22Rv1 (cell line): ENCODE measurements around the gene IL25.
"Not testable (repeated sequence)": the region's sequence is repeated elsewhere in the genome, so short reads cannot be mapped to it uniquely, and the experiment has no call there.

Source experiments
- H3K27ac ChIP-seq: fragments of 450-650 bp; 2 replicates; pipeline ENCODE4 v1.5.1; 2017
- CTCF ChIP-seq: fragments of 450-650 bp; IDR thresholded peaks from 2 replicates; pipeline ENCODE4 v1.5.1; 2017; ENCODE audit warnings: mild to moderate bottlenecking
- ZFX ChIP-seq: fragments of 450-650 bp; IDR thresholded peaks from 2 replicates; pipeline ENCODE4 v1.6.1; 2017; ENCODE audit warnings: antibody characterized with exemption, borderline replicate concordance

Gene IL25

DNA sequence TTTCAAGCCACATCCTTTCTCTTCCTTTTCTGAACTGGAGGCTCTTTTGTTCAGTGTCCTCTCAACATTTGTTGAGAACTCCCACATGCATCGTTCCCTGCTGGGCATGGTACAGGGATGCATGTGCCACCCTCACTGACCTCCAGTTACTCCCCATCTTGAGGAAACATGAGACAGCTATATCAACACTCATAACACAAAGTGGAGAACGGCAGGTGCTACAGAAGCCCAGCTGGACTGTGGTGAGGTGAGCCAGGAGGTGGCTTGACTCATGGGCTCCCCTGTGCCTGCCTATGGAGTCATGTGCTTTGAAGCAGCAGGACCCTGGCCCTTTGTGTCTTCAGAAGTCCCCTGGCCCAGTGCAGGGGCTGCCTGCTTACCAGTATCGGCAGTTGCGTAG is 25.7 kb downstream of the IL25 start:
- TF ChIP-seq CTCF (no peak), ZFX (no peak)
- no peak overlapping the region for H3K27ac ChIP-seq

DNA sequence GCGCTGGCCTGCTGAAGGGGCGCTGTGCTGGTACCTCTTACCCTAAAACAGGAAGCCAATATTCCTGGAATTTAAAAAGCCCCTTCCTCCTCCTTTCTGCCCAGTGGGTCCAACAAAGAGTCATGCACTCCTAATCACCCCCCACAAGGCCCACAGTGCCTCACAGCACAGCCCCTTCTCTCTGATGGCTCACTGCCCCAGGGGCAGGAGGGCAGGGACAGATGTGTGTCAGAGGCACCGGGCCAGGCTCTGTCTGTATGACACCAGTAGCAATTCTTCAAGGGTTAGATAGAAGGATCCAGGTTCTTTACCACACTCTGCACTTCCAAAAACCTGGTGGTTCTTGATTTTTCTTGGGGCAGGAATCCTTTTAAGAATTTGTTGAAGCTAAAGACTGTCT is 26.5 kb downstream of the IL25 start:
- TF ChIP-seq ZFX (no peak), CTCF (no peak)
- H3K27ac ChIP-seq: no peak overlapping the region

DNA sequence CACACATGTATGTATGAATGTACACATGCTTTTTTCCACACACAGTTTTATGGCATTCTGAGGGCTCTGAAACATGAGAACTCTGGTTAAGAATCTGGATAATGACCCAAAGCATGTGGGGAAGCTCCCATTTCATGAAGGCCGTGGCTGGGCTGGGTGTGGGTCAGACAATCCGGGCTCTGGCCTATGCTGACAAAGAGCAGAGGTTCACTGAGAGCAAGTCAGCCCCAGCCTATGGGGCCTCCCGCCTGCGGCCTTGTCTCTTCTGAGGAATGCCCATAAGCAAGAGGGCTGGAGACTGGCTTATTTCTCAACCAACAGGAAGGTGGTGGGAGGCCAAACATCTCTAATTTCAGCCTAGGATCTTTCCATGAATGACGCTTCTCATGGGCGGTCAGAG is 27.0 kb downstream of the IL25 start:
- H3K27ac ChIP-seq: no peak overlapping the region
- TF ChIP-seq CTCF: no peak
- no peak for TF ChIP-seq ZFX

DNA sequence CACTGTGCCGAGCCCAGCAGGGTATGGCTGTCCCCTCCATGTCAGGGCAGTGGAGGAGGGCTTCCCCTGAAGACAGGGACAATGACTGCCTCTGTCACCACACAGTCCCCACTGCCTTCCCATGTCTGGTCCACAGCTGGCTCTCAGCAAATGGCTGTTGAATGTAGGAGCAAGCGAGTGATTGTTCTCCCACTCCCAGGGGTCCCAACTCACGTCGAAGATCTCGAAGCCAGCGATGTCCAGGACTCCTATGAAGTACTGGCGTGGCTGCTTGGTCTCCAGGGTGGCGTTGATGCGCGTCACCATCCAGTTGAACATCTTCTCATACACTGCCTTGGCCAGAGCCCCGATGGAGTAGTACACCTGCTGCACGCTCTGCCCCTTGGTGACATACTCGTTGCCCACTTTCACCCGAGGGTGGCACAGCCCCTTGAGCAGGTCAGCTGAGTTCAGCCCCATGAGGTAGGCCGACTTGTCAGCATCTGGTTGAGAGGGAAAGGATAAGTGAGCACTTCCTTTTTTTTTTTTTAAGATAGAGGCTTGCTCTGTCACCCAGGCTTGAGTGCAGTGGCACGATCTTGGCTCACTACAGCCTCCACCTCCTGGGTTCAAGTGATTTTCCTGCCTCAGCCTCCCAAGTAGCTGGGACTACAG is 28.0 kb downstream of the IL25 start:
- not testable (repeated sequence) for H3K27ac ChIP-seq

GRCh38 chr14:23401291-23401690 is 28.7 kb downstream of the IL25 start:
- H3K27ac ChIP-seq: no peak overlapping the region
- TF ChIP-seq ZFX (no peak), CTCF (no peak)

- H3K27ac ChIP-seq: no peak overlapping the region
- TF ChIP-seq CTCF (no peak), ZFX (no peak)
Measured at GRCh38 chr14:23402296-23403138, 29.9 kb downstream of the IL25 start.

- no peak overlapping the region for H3K27ac ChIP-seq
- TF ChIP-seq CTCF (no peak), ZFX (no peak)
Measured at GRCh38 chr14:23403139-23403438, 30.5 kb downstream of the IL25 start.
